HEK293 (cell line): Measurements from ENCODE around the gene CDH2.

Experiments used
- CTCF ChIA-PET: fragments of 350-600 bp; formaldehyde crosslinking; extraction: SDS; loops from one replicate; lab custom pipeline; 2021; ENCODE audit warnings: antibody characterized with exemption; lab: Yijun Ruan, JAX
- POLR2A ChIA-PET: fragments of 300-600 bp; formaldehyde crosslinking; extraction: SDS; loops from one replicate; lab custom pipeline; 2020; ENCODE audit warnings: antibody characterized with exemption, inconsistent platforms; lab: Yijun Ruan, JAX
- H3K27ac ChIP-seq: fragments of 200-500 bp; sonication (Bioruptor generic); 2 replicates; pipeline ENCODE4 v1.5.1; 2014; ENCODE audit warnings: low read depth, low read length, control low read depth, inconsistent platforms; ENCODE audit errors: extremely low read depth
- H3K36me3 ChIP-seq, 2 experiments: fragments of 200-500 bp in 1 of 2; sonication (Bioruptor generic) in 1 of 2; 1 replicate in 1 of 2; 2 replicates in 1 of 2; pipeline ENCODE4 v1.5.1; 2014 to 2017; ENCODE audit warnings: inconsistent platforms in 2 of 2, low read length in 2 of 2; ENCODE audit not compliant: control insufficient read depth in 2 of 2, insufficient read depth in 1 of 2
- H3K4me1 ChIP-seq: fragments of 200-500 bp; sonication (Bioruptor generic); 2 replicates; pipeline ENCODE4 v1.5.1; 2014; ENCODE audit warnings: mild to moderate bottlenecking, low read length, inconsistent platforms; ENCODE audit not compliant: control insufficient read depth, insufficient read depth
- H3K4me3 ChIP-seq: 2 replicates; pipeline ENCODE4 v1.5.1; 2011; ENCODE audit warnings: low read depth, mild to moderate bottlenecking, control low read depth, low read length, moderate library complexity
- H3K9me3 ChIP-seq: fragments of 200-500 bp; sonication (Bioruptor generic); 2 replicates; pipeline ENCODE4 v1.5.1; 2014; ENCODE audit warnings: low read depth, low read length, inconsistent platforms; ENCODE audit not compliant: control insufficient read depth, insufficient read depth
- BCL11B ChIP-seq: fragments of 450-650 bp; formaldehyde crosslinking; IDR thresholded peaks from 2 replicates; pipeline ENCODE4 v1.5.1; 2016; ENCODE audit warnings: low read depth, missing biosample characterization, missing genetic modification characterization
- ELK4 ChIP-seq: IDR thresholded peaks from 2 replicates; pipeline ENCODE4 v1.6.1; 2011; ENCODE audit warnings: mild to moderate bottlenecking, low read depth, low read length, borderline replicate concordance
- FEZF1 ChIP-seq: fragments of 450-650 bp; formaldehyde crosslinking; IDR thresholded peaks from 2 replicates; pipeline ENCODE4 v1.5.1; 2016; ENCODE audit warnings: missing biosample characterization, missing genetic modification characterization
- GFI1B ChIP-seq: fragments of 450-650 bp; formaldehyde crosslinking; IDR thresholded peaks from 2 replicates; pipeline ENCODE4 v1.5.1; 2016; ENCODE audit warnings: missing biosample characterization, missing genetic modification characterization
- IKZF3 ChIP-seq: fragments of 450-650 bp; IDR thresholded peaks from 2 replicates; pipeline ENCODE4 v1.5.0; 2018; ENCODE audit warnings: missing biosample characterization, mild to moderate bottlenecking, missing genetic modification characterization, moderate library complexity
- KLF16 ChIP-seq: fragments of 450-650 bp; formaldehyde crosslinking; IDR thresholded peaks from 2 replicates; pipeline ENCODE4 v1.5.1; 2017; ENCODE audit warnings: missing biosample characterization, missing genetic modification characterization
- PRDM4 ChIP-seq: fragments of 450-650 bp; formaldehyde crosslinking; IDR thresholded peaks from 2 replicates; pipeline ENCODE4 v1.5.1; 2017; ENCODE audit warnings: missing biosample characterization, missing genetic modification characterization
- PRDM6 ChIP-seq: fragments of 450-650 bp; formaldehyde crosslinking; IDR thresholded peaks from 2 replicates; pipeline ENCODE4 v1.5.1; 2017; ENCODE audit warnings: missing biosample characterization, missing genetic modification characterization
- SCRT1 ChIP-seq: fragments of 450-650 bp; formaldehyde crosslinking; IDR thresholded peaks from 2 replicates; pipeline ENCODE4 v1.5.1; 2016; ENCODE audit warnings: missing biosample characterization, missing genetic modification characterization, borderline replicate concordance
- SCRT2 ChIP-seq: fragments of 450-650 bp; formaldehyde crosslinking; IDR thresholded peaks from 2 replicates; pipeline ENCODE4 v1.5.1; 2016; ENCODE audit warnings: missing biosample characterization, missing genetic modification characterization
- SP7 ChIP-seq: fragments of 450-650 bp; formaldehyde crosslinking; IDR thresholded peaks from 2 replicates; pipeline ENCODE4 v1.5.1; 2016; ENCODE audit warnings: missing biosample characterization, missing genetic modification characterization
- TCF7L2 ChIP-seq: IDR thresholded peaks from 2 replicates; pipeline ENCODE4 v1.6.1; 2011; ENCODE audit warnings: low read depth, mild to moderate bottlenecking, inconsistent platforms, low read length, moderate library complexity, borderline replicate concordance
- ZBTB11 ChIP-seq: fragments of 450-650 bp; formaldehyde crosslinking; conservative IDR thresholded peaks from 2 replicates; pipeline ENCODE4 v1.5.1; 2016; ENCODE audit warnings: low read depth, missing biosample characterization, missing genetic modification characterization
- ZBTB44 ChIP-seq: fragments of 450-650 bp; IDR thresholded peaks from 2 replicates; pipeline ENCODE4 v1.5.1; 2018; ENCODE audit warnings: missing biosample characterization, mild to moderate bottlenecking, missing genetic modification characterization
- ZNF23 ChIP-seq: fragments of 450-650 bp; formaldehyde crosslinking; IDR thresholded peaks from 2 replicates; pipeline ENCODE4 v1.5.1; 2016; ENCODE audit warnings: missing biosample characterization, missing genetic modification characterization, borderline replicate concordance
- ZNF404 ChIP-seq: fragments of 450-650 bp; formaldehyde crosslinking; IDR thresholded peaks from 2 replicates; pipeline ENCODE4 v1.5.1; 2017; ENCODE audit warnings: missing biosample characterization, missing genetic modification characterization
- ZNF580 ChIP-seq: fragments of 450-650 bp; formaldehyde crosslinking; IDR thresholded peaks from 2 replicates; pipeline ENCODE4 v1.5.1; 2016; ENCODE audit warnings: missing biosample characterization, missing genetic modification characterization
- ZNF600 ChIP-seq: fragments of 450-650 bp; formaldehyde crosslinking; IDR thresholded peaks from 2 replicates; pipeline ENCODE4 v1.5.1; 2016; ENCODE audit warnings: missing biosample characterization, missing genetic modification characterization
- ZNF629 ChIP-seq: fragments of 450-650 bp; formaldehyde crosslinking; IDR thresholded peaks from 2 replicates; pipeline ENCODE4 v1.5.1; 2017; ENCODE audit warnings: missing biosample characterization, missing genetic modification characterization
- ZNF670 ChIP-seq: fragments of 450-650 bp; formaldehyde crosslinking; IDR thresholded peaks from 2 replicates; pipeline ENCODE4 v1.5.1; 2016; ENCODE audit warnings: missing biosample characterization, missing genetic modification characterization, low read depth
- ZNF843 ChIP-seq: fragments of 450-650 bp; formaldehyde crosslinking; IDR thresholded peaks from 2 replicates; pipeline ENCODE4 v1.5.1; 2016; ENCODE audit warnings: missing biosample characterization, missing genetic modification characterization
- ZSCAN18 ChIP-seq: fragments of 450-650 bp; formaldehyde crosslinking; IDR thresholded peaks from 2 replicates; pipeline ENCODE4 v1.5.1; 2016; ENCODE audit warnings: missing biosample characterization, missing genetic modification characterization
- ZSCAN30 ChIP-seq: fragments of 450-650 bp; IDR thresholded peaks from 2 replicates; pipeline ENCODE4 v1.5.1; 2018; ENCODE audit warnings: missing biosample characterization, mild to moderate bottlenecking, missing genetic modification characterization, moderate library complexity
- ZXDB ChIP-seq: fragments of 450-650 bp; formaldehyde crosslinking; IDR thresholded peaks from 2 replicates; pipeline ENCODE4 v1.5.1; 2016; ENCODE audit warnings: missing biosample characterization, missing genetic modification characterization

The CDH2 gene

GRCh38 chr18:27983780-27984179 lies 193.2 kb downstream of the CDH2 start:
- Histone ChIP-seq H3K27ac (no peak overlapping the region), H3K36me3 (peaks cover 0 to 32% of the 10 kb centered on the region in 2 experiments; a peak in 1 of 3 replicates), H3K4me3 (no peak overlapping the region), H3K4me1 (peaks cover 6% of the 10 kb centered on the region; the same call in 1 of the 2 replicates), H3K9me3 (no peaks in the 10 kb centered on the region)
- ChIA-PET CTCF (no interaction called here), POLR2A (no interaction called here)
- TF ChIP-seq ZBTB44 (tag by site-specific recombination) = peak; percentile 71
- no peak for TF ChIP-seq ZNF404 (tag by site-specific recombination)
- no peak for TF ChIP-seq ELK4
- peak; percentile 20; the same call in 1 of the 2 replicates for TF ChIP-seq ZBTB11 (tag by site-specific recombination)
- TF ChIP-seq ZSCAN30 (tag by site-specific recombination) = peak; percentile 40; the same call in 1 of the 2 replicates
- peak; percentile 80 for TF ChIP-seq SCRT1 (tag by site-specific recombination)
- peak; percentile 12; the same call in 1 of the 2 replicates for TF ChIP-seq SP7 (tag by site-specific recombination)
- TF ChIP-seq ZNF629 (tag by site-specific recombination) = no peak
- TF ChIP-seq GFI1B (tag by site-specific recombination) = peak; percentile 62; the same call in 1 of the 2 replicates
- TF ChIP-seq ZNF843 (tag by site-specific recombination) = peak; percentile 96
- TF ChIP-seq TCF7L2 = peak; percentile 65; the same call in 1 of the 2 replicates
- peak; percentile 63 for TF ChIP-seq ZXDB
- TF ChIP-seq IKZF3 (tag by site-specific recombination) = peak; percentile 30; the same call in 1 of the 2 replicates
- no peak for TF ChIP-seq ZNF600 (tag by site-specific recombination)
- TF ChIP-seq FEZF1 (tag by site-specific recombination) = peak; percentile 93
- TF ChIP-seq SCRT2 (tag by site-specific recombination) = 0 out of 2 replicates have a peak, but pooled peaks have one; percentile 24
- peak; percentile 52; the same call in 1 of the 2 replicates for TF ChIP-seq ZNF580 (tag by site-specific recombination)
- TF ChIP-seq ZNF23 (tag by site-specific recombination) = no peak
- 0 out of 2 replicates have a peak, but pooled peaks have one; percentile 34 for TF ChIP-seq KLF16 (tag by site-specific recombination)
- no peak for TF ChIP-seq ZSCAN18 (tag by site-specific recombination)
- no peak for TF ChIP-seq ZNF670
- TF ChIP-seq BCL11B (tag by site-specific recombination) = peak; percentile 67
- TF ChIP-seq PRDM4 (tag by site-specific recombination) = peak; percentile 66
- TF ChIP-seq PRDM6 (tag by site-specific recombination) = peak; percentile 86
